Gastrocnemius medialis (tissue), 4 donors: ENCODE results near the gene TLK2.

Source experiments
- CTCF ChIP-seq, 5 experiments: fragments of 450-650 bp in 3 of 5; fragments of 200-600 bp in 2 of 5; sonication (generic) in 2 of 5; IDR thresholded peaks in 4 of 5; conservative IDR thresholded peaks in 1 of 5; 1 replicate in 4 of 5; 2 replicates in 1 of 5; pipeline ENCODE4 v1.5.1; 2016 to 2019; ENCODE audit warnings: antibody characterized with exemption in 5 of 5, mild to moderate bottlenecking in 3 of 5, moderate library complexity in 3 of 5
- POLR2A ChIP-seq, 2 donors: fragments of 450-650 bp; IDR thresholded peaks; one replicate each; pipeline ENCODE4 v1.6.1; 2017; ENCODE audit warnings: antibody characterized with exemption in 2 of 2, mild to moderate bottlenecking in 2 of 2, moderate library complexity in 2 of 2

GRCh38 chr17:62591333-62591732 lies 112.7 kb downstream of the TLK2 start:
- TF ChIP-seq CTCF (IDR thresholded peaks at IDR 0.05 in 4 of 5, conservative IDR thresholded peaks at IDR 0.05 in 1 of 5) (no peak), POLR2A (IDR thresholded peaks at IDR 0.05) (no peak)
